ENCODE results near the gene AKR7A3.

DNA sequence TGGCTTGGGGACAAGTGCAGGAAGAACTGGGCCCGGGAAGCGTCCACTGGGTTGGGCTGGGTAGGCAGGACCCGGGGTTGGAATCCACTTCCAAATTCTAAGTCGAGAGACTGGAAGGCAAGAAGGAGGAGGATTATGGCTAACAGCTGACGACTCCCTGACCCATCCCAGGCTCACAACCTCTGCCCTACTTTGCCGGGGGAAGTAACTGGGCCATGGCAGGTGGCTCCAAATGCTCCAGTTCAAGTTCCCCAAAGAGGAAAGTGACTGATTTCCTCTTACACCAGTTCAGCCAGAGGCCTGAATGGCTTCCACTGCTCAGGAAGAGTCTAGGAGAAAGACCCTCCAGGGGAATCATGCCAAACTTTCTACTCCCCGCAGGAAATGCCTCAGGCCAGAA is 48.7 kb downstream of the AKR7A3 start:
- TF ChIP-seq POLR2A (IDR thresholded peaks at IDR 0.05): no peak
- TF ChIP-seq, protein P1, sequence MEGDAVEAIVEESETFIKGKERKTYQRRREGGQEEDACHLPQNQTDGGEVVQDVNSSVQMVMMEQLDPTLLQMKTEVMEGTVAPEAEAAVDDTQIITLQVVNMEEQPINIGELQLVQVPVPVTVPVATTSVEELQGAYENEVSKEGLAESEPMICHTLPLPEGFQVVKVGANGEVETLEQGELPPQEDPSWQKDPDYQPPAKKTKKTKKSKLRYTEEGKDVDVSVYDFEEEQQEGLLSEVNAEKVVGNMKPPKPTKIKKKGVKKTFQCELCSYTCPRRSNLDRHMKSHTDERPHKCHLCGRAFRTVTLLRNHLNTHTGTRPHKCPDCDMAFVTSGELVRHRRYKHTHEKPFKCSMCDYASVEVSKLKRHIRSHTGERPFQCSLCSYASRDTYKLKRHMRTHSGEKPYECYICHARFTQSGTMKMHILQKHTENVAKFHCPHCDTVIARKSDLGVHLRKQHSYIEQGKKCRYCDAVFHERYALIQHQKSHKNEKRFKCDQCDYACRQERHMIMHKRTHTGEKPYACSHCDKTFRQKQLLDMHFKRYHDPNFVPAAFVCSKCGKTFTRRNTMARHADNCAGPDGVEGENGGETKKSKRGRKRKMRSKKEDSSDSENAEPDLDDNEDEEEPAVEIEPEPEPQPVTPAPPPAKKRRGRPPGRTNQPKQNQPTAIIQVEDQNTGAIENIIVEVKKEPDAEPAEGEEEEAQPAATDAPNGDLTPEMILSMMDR (IDR thresholded peaks at IDR 0.05): no peak

Data from uterus (tissue), 2 donors.